GM12891 (cell line): ENCODE measurements around the gene GCNT2.

Experiments used
- POLR2A ChIP-seq: IDR thresholded peaks from 2 replicates; pipeline ENCODE4 v1.6.1; 2011; ENCODE audit warnings: low read depth, low read length, control low read depth
- POLR2AphosphoS5 ChIP-seq: IDR thresholded peaks from 2 replicates; pipeline ENCODE4 v1.6.1; 2011; ENCODE audit warnings: low read depth, low read length, control low read depth
- POU2F2 ChIP-seq: IDR thresholded peaks from 2 replicates; pipeline ENCODE4 v1.6.1; 2011; ENCODE audit warnings: low read depth, mild to moderate bottlenecking, control low read depth, low read length, moderate library complexity
- SPI1 ChIP-seq: IDR thresholded peaks from 2 replicates; pipeline ENCODE4 v1.6.1; 2011; ENCODE audit warnings: low read depth, low read length, control low read depth
- TAF1 ChIP-seq: IDR thresholded peaks from 2 replicates; pipeline ENCODE4 v1.6.1; 2011; ENCODE audit warnings: low read depth, low read length, control low read depth

GRCh38 chr6:10587656-10588406 lies 66.7 kb downstream of the GCNT2 start:
- no peak for TF ChIP-seq SPI1
- no peak for TF ChIP-seq POLR2A
- no peak for TF ChIP-seq POLR2AphosphoS5
- no peak for TF ChIP-seq TAF1
- TF ChIP-seq POU2F2, result no peak
